Erythroblast (primary cell): ENCODE results near the gene SLC3A2.
"Not testable (repeated sequence)": the region's sequence is repeated elsewhere in the genome, so short reads cannot be mapped to it uniquely, and the experiment has no call there.

Experiments used
- DNase-seq, 2 experiments: peaks; one replicate each; lab custom pipeline; 2025; lab: John Stamatoyannopoulos, UW
- GATA1 ChIP-seq: IDR thresholded peaks from 2 replicates; pipeline ENCODE4 v1.6.1; 2011; ENCODE audit warnings: low read depth, mild to moderate bottlenecking, control low read depth, low read length, moderate library complexity
- POLR2A ChIP-seq: IDR thresholded peaks from 2 replicates; pipeline ENCODE4 v1.6.1; 2011; ENCODE audit warnings: mild to moderate bottlenecking, low read length

SLC3A2 gene

GRCh38 chr11:62880803-62881578 is at the start of gene SLC3A2:
Gene SLC3A2, plus strand, starts transcription at chr11:62880896. Its CDS starts 128 bp downstream, at chr11:62881024.
- no peak for TF ChIP-seq GATA1
- TF ChIP-seq POLR2A: peak; percentile 99
- DNase-seq: peak; percentile 97 to 98

GRCh38 chr11:62830904-62831519 is 49.7 kb upstream of the SLC3A2 start:
- TF ChIP-seq POLR2A: no peak
- no peak for TF ChIP-seq GATA1
- peak in 1 of 2 experiments; percentile 79 for DNase-seq

- TF ChIP-seq GATA1: no peak
- peak; percentile 86 for TF ChIP-seq POLR2A
Observed at GRCh38 chr11:62831520-62832335, 49.0 kb upstream of the SLC3A2 start, which contains the start of gene STX5. Gene STX5, minus strand, starts transcription at chr11:62832051. Its CDS starts 808 bp downstream, at chr11:62831243.

GRCh38 chr11:62832336-62833234 is 48.1 kb upstream of the SLC3A2 start, which contains the start of gene TEX54:
Gene TEX54, minus strand, starts transcription at chr11:62832841.
- DNase-seq: no peak
- no peak for TF ChIP-seq POLR2A
- no peak for TF ChIP-seq GATA1

More at GRCh38 chr11:62831520-62832335, 49.0 kb upstream of the SLC3A2 start, which contains the start of gene STX5:
- DNase-seq: peak; percentile 99 to 100

- no peak for DNase-seq
- TF ChIP-seq GATA1 (no peak), POLR2A (no peak)
Observed at GRCh38 chr11:62835336-62835735, 45.4 kb upstream of the SLC3A2 start.

GRCh38 chr11:62839050-62839945 is 41.4 kb upstream of the SLC3A2 start, which contains the start of gene WDR74:
Gene WDR74, minus strand, starts transcription at chr11:62839590. Its CDS starts 20 bp downstream, at chr11:62839570.
- peak; percentile 95 to 96 for DNase-seq
- no peak for TF ChIP-seq GATA1
- peak; percentile 94 for TF ChIP-seq POLR2A

GRCh38 chr11:62840721-62841360 is 39.9 kb upstream of the SLC3A2 start:
- peak; percentile 73 to 88 for DNase-seq

GRCh38 chr11:62841361-62842170 is 39.1 kb upstream of the SLC3A2 start:
- peak; percentile 95 to 97 for DNase-seq
- TF ChIP-seq GATA1 (no peak), POLR2A (peak; percentile 100)

GRCh38 chr11:62842171-62842741 is 38.4 kb upstream of the SLC3A2 start:
- no peak for DNase-seq
- no peak for TF ChIP-seq POLR2A
- no peak for TF ChIP-seq GATA1

- not testable (repeated sequence) for DNase-seq
Observed at GRCh38 chr11:62842891-62843290, 37.8 kb upstream of the SLC3A2 start.
